ENCODE measurements around the gene AGPAT2. TPM values are rescaled to one million over a fixed set of nuclear protein-coding genes. Genes with fewer than 3 reads are reported as not detected.

AGPAT2 gene
- total RNA-seq, 1 donor from 2014 or later, result 53.8 TPM

- no peak for DNase-seq (ENCODE audit: low read depth)
Observed at GRCh38 chr9:136661641-136662325, 25.5 kb downstream of the AGPAT2 start.

DNA sequence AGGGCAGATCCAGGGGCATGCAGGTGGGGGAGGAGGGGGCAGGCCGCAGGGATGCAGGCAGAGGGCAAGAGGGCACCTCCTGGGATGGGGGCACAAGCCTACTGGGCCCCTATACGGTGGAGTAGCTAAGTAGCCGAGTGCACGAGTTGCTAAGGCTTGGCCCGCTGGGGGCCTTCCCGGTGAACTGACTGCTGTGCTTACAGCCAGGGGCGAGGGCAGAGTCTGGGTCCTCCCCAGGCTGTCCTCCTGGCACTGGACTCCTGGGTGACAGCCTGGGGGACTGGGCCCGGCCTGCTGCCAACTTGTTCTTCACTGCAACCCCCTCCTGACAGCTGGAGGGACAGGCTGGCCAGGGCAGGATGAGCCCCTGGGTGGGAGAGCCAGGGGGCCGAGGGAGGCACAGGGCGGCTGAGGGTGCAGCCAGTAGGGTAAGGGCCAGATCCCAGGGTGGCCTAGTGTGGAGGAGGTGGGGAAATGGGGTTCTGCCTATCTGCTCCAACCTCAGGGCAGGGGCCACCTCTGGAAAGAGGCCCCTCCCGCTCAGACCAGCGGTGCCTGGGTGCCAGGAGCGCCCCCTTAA is 26.2 kb downstream of the AGPAT2 start:
- no peak for DNase-seq (ENCODE audit: low read depth)

DNA sequence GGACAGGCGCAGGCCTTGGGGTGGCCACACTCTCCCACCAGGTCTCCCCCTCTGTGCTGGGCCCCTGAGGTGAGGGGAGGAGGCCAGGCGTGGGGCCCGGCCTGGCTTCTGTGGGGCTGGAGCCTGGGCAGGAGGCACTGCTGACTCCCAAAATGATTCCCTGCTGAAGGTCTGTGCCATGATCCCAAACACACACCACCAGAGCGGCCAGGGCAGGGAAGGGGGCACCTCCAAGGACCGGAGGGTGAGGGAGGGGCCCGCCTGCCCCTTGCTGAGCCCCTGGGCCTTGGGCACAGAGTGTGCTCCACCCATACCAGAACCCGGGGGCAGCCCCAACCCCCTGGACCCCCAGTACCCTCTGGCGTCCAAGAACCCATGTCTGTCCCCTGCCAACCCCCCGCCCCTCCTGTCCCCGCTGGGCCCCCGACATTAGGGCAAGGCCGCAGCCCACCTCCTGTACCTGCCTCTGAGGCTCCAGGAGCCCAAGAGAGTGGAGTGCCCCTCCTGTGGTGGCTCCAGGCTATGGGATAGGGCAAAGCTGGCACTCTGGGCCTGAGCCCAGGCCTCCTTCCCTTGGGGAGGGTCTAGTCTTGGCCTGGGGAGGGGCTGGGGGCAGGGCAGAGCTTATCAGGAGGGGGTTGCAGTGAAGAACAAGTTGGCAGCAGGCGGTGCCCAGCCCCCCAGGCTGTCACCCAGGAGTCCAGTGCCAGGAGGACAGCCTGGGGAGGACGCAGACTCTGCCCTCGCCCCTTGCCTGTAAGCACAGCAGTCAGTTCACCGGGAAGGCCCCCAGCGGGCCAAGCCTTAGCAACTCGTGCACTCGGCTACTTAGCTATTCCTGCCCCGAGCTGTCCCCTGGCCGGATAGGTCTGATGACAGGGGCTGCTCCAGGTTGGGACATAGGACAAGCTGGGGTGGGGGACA is 27.1 kb downstream of the AGPAT2 start:
- no peak for DNase-seq (ENCODE audit: low read depth)

- no peak for DNase-seq (ENCODE audit: low read depth)
Observed at GRCh38 chr9:136658849-136659535, 28.3 kb downstream of the AGPAT2 start.

DNA sequence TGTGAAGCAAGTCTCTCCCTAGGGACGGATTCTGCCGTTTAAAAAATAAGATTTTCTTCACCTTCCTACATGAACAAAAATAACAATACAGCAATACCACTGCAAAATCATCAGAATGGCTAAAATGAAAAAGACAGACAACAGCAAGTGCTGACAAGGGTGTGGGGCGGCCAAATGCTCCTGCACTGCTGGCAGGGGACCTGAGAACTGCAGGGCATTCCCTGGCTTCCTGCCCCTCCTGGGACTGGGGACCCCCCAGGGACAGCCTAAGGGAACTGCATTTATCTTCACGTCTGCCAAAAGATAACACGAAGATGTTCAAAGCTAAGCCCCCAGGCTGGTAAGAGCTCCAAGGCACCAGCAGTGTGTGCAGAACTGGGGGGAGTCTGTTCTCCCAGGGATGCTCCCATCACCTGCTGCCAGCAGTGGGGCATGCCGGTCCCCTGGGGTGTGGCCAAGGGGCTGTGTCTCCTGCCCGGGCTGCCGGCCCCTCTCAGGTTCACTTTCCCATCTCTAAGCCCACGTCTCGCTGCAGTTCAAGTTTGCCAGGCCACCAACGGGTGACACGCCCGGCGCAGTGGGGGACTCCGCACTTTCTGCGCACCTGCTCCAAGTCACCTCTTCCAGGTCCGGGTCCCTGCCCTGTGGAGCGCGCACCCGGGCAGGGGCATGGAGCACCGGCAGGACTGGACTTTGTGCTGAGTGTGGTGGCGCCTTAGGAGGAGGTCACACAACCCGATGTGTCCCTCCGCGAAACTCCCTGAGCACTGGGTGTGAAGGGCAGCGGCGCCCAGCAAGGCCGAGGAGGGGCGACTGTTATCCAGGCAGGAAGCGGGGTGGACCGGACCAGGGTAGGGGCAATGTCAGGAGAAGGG is 29.0 kb downstream of the AGPAT2 start:
- no peak for DNase-seq (ENCODE audit: low read depth)

- DNase-seq (ENCODE audit: low read depth), result no peak
Observed at GRCh38 chr9:136656795-136657611, 30.3 kb downstream of the AGPAT2 start.

- no peak for DNase-seq (ENCODE audit: low read depth)
Observed at GRCh38 chr9:136656183-136656738, 31.0 kb downstream of the AGPAT2 start.

DNA sequence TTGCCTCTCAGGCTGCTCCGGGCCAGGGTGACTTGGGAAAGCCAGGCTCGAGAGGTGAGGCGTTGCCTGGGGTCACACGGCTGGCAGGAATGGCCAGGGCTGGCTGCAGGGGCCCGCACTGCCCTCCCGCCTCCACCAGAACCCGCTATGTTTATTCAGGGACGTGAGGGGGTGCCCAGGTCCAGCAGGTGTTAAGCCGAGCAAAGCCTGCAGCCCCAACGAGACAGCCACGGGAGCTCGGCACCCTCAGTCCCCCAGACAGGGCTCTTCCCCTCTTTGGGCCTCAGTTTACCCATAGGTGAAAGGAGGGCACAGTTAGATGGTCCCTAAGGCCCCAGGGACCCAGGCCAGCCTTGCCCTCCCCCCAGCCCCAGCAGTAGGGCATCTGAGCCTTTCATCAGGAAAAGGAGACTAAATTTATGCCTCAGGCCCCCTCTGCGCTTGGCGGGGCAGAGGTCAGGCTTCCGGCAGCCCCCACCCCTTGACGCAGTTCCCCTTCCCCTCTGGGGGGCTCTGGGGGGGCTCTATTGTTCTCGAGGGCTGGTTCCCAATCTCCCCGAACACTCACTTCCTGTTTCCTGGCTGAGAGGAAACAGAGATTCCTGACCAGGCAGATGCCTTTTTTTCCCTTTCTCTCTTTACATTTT is 31.6 kb downstream of the AGPAT2 start:
- no peak for DNase-seq (ENCODE audit: low read depth)

DNA sequence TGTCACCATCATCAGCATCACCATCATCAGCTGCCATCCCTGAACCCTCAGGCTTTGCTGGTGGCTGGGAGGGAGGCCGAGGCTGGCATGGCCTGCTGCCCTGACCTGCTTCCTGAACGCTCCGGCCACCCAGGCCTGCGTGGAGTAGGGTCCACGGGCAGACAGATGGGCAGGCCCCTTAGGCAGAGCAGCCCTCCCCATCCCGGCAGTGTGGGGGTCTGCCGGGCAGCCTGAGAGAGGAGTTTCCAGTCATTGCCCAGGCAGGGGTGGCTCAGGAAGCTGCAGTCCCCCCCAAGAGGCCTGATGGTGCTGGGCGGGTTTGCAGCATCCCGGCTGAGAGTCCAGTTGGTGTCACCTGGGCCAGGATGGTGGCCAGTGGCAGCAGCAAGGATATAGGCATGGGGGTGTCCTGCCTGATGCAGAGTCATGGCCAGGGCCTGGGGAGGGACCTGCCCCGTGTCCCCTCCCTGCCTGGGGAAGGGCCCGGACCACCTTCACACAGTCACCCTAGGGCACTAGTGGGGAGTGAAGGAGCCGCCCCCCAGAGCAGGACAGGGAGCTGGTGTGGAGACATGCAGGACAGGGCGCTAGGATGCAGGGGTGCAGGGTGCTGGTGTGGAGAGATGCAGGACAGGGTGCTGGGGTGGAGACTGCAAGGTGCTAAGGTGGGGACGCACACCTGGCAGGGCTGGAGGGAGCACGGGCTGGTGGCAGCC is 32.3 kb downstream of the AGPAT2 start:
- DNase-seq (ENCODE audit: low read depth), result no peak

- no peak for DNase-seq (ENCODE audit: low read depth)
Observed at GRCh38 chr9:136653323-136654079, 33.8 kb downstream of the AGPAT2 start.

GRCh38 chr9:136651860-136652259 is 35.4 kb downstream of the AGPAT2 start:
- DNase-seq (ENCODE audit: low read depth), result no peak

- no peak for DNase-seq (ENCODE audit: low read depth)
Observed at GRCh38 chr9:136650648-136651047, 36.6 kb downstream of the AGPAT2 start.

GRCh38 chr9:136650021-136650420 is 37.2 kb downstream of the AGPAT2 start:
- no peak for DNase-seq (ENCODE audit: low read depth)

DNA sequence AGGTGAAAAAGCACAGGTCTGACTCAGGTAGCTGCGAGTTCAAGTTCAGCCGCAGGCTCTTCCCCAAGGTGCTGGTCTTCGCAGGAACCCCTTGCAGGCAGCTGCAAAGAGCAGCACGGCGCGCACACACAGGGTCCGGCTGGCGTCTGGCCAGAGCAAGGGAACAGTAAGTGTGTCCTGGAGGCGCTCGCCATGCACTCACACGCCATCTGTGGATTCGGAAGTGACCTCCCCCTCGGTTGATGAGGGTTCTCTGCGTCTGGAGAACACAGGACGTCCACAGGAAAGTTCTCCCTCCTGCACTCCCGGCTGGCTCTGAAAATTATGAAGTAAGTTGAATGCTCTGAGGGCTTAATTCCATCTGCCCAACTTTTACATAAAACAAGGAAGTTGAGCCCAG is 38.5 kb downstream of the AGPAT2 start:
- no peak for DNase-seq (ENCODE audit: low read depth)

GRCh38 chr9:136646827-136647711 is 40.2 kb downstream of the AGPAT2 start:
- DNase-seq (ENCODE audit: low read depth), result no peak

GRCh38 chr9:136645903-136646754 is 41.1 kb downstream of the AGPAT2 start:
- no peak for DNase-seq (ENCODE audit: low read depth)

All from renal cortical epithelial cell (primary cell).